ENCODE data around the gene SLC25A39.

GRCh38 chr17:44349553-44350070 lies 25.0 kb upstream of the SLC25A39 start:
- no peak for TF ChIP-seq POLR2A (IDR thresholded peaks at IDR 0.05; ENCODE audit: low read depth, low read length)
- TF ChIP-seq POLR2AphosphoS5 (IDR thresholded peaks at IDR 0.05; ENCODE audit: insufficient read depth, low read depth, low read length): no peak
- no peak for TF ChIP-seq EZH2 (IDR thresholded peaks at IDR 0.05; ENCODE audit: borderline replicate concordance, low read depth, low read length, severe bottlenecking)
- TF ChIP-seq, protein P1, sequence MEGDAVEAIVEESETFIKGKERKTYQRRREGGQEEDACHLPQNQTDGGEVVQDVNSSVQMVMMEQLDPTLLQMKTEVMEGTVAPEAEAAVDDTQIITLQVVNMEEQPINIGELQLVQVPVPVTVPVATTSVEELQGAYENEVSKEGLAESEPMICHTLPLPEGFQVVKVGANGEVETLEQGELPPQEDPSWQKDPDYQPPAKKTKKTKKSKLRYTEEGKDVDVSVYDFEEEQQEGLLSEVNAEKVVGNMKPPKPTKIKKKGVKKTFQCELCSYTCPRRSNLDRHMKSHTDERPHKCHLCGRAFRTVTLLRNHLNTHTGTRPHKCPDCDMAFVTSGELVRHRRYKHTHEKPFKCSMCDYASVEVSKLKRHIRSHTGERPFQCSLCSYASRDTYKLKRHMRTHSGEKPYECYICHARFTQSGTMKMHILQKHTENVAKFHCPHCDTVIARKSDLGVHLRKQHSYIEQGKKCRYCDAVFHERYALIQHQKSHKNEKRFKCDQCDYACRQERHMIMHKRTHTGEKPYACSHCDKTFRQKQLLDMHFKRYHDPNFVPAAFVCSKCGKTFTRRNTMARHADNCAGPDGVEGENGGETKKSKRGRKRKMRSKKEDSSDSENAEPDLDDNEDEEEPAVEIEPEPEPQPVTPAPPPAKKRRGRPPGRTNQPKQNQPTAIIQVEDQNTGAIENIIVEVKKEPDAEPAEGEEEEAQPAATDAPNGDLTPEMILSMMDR (IDR thresholded peaks at IDR 0.05; ENCODE audit: extremely low read depth in 1 of 2, insufficient read depth in 1 of 2, low read depth in 1 of 2, low read length in 2 of 2): no peak
- TF ChIP-seq, protein P2, sequence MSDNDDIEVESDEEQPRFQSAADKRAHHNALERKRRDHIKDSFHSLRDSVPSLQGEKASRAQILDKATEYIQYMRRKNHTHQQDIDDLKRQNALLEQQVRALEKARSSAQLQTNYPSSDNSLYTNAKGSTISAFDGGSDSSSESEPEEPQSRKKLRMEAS (IDR thresholded peaks at IDR 0.05; ENCODE audit: insufficient read depth, insufficient read length): no peak
- no peak for TF ChIP-seq GATA2 (IDR thresholded peaks at IDR 0.05; ENCODE audit: insufficient read depth, insufficient read length, low read depth, low read length)
- no peak for TF ChIP-seq FOS (IDR thresholded peaks at IDR 0.05; ENCODE audit: borderline replicate concordance, insufficient read depth, low read length)
